Measurements from ENCODE around the gene MEFV.

The MEFV gene

GRCh38 chr16:3268294-3268693, 11.9 kb upstream of the MEFV start:
- H3K4me3 ChIP-seq (ENCODE audit: low read depth, low read length): no peak overlapping the region
- TF ChIP-seq, protein P1, sequence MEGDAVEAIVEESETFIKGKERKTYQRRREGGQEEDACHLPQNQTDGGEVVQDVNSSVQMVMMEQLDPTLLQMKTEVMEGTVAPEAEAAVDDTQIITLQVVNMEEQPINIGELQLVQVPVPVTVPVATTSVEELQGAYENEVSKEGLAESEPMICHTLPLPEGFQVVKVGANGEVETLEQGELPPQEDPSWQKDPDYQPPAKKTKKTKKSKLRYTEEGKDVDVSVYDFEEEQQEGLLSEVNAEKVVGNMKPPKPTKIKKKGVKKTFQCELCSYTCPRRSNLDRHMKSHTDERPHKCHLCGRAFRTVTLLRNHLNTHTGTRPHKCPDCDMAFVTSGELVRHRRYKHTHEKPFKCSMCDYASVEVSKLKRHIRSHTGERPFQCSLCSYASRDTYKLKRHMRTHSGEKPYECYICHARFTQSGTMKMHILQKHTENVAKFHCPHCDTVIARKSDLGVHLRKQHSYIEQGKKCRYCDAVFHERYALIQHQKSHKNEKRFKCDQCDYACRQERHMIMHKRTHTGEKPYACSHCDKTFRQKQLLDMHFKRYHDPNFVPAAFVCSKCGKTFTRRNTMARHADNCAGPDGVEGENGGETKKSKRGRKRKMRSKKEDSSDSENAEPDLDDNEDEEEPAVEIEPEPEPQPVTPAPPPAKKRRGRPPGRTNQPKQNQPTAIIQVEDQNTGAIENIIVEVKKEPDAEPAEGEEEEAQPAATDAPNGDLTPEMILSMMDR (IDR thresholded peaks at IDR 0.05; ENCODE audit: low read depth, low read length): no peak
- in situ Hi-C loops (cut with HindIII; ENCODE audit: low sequenced_read_pairs): no loop called here
- DNase-seq (ENCODE audit: low read depth, low spot score): no peak

DNA sequence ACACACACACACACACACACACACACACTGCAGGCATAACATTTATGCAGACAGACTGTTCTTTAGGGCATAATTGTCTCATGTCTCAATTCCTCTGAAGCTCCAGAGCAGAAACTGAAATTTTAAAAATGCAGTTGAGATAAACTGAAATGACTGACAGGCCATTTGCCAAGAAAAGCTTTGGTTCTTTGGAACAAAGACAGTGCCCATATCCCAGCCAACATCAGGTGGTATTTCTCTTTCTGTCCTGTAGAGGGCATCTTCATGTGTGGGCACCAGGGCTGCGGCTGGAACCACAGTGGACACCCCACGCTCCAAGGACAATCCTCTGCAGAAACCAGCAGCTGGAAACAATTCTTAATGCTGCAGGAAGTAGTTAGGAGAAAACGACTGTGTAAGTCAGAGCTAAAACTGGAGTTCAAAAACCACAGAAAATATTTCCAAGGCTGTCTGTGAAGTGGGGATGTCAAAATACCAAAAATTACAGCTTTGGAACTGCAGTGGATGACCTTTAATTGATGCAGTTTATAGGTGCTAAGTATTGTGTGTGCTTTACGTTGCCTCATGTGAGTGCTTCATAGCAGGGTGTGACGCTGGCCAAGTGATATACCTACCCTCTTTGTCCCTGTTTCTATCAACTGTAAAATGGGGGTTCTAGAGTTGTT, 10.6 kb upstream of the MEFV start:
- TF ChIP-seq, protein P1 (IDR thresholded peaks at IDR 0.05; ENCODE audit: low read depth, low read length): peak; percentile 57
- in situ Hi-C loops (cut with HindIII; ENCODE audit: low sequenced_read_pairs): no loop called here
- DNase-seq (ENCODE audit: low read depth, low spot score): no peak
- H3K4me3 ChIP-seq (ENCODE audit: low read depth, low read length): no peak overlapping the region

DNA sequence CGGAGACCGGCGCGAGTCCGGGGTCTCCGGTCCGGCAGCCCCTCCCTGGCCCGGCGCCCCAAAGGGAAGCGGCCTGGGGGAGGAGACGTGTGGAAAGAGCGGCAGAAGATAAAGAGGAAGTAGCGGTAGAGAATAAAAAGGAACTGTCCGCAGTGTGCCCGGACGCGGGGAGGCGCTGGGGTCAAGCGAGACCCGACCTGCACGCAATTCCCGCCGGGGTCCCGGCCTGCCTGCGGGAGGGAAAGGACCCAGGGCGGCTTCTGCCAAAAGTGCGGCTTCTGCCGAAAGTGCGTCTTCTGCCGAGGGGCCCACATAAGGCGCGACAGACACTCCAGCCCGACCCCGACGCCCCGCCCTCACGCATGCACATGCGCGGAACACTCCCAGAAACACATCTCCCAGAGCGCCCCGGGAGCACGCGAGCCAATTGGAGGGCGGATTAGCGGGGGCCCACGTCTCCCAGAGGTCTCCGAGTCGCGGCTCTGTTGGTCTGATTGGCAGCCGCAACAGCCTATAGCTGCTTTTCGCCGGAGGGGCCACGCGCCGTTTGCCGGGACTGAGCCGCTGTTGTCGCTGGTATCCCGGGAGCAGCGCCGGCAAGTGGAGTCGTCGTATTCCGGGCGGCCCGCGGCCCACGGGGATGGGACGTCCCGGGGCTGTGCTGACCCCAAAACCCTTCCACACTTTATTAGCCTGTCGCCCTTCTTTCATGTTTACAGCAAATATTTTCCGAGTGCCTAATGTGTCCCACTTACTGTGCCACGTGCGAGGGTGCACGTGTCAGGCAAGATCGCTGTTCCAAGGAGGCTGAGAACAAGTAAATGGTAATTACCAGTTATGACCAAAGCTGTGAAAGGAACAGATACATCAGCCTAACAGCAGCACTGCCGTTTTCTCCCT, 8.0 kb upstream of the MEFV start:
- peak overlapping the region; percentile 71 for H3K4me3 ChIP-seq (ENCODE audit: low read depth, low read length)
- in situ Hi-C loops (cut with HindIII; ENCODE audit: low sequenced_read_pairs): no loop called here
- TF ChIP-seq, protein P1 (IDR thresholded peaks at IDR 0.05; ENCODE audit: low read depth, low read length): peak; percentile 42
- DNase-seq (ENCODE audit: low read depth, low spot score): peak; percentile 98

GRCh38 chr16:3262517-3262916, 6.1 kb upstream of the MEFV start:
- TF ChIP-seq, protein P1 (IDR thresholded peaks at IDR 0.05; ENCODE audit: low read depth, low read length): no peak
- in situ Hi-C loops (cut with HindIII; ENCODE audit: low sequenced_read_pairs): no loop called here
- no peak for DNase-seq (ENCODE audit: low read depth, low spot score)
- H3K4me3 ChIP-seq (ENCODE audit: low read depth, low read length): no peak overlapping the region

GRCh38 chr16:3259836-3260235, 3.4 kb upstream of the MEFV start:
- in situ Hi-C loops (cut with HindIII; ENCODE audit: low sequenced_read_pairs): no loop called here
- no peak for DNase-seq (ENCODE audit: low read depth, low spot score)
- H3K4me3 ChIP-seq (ENCODE audit: low read depth, low read length): no peak overlapping the region
- TF ChIP-seq, protein P1 (IDR thresholded peaks at IDR 0.05; ENCODE audit: low read depth, low read length): no peak

GRCh38 chr16:3256866-3257465, 533 bp upstream of the MEFV start:
- peak; percentile 43 for DNase-seq (ENCODE audit: low read depth, low spot score)
- in situ Hi-C loops (cut with HindIII; ENCODE audit: low sequenced_read_pairs): no loop called here
- no peak overlapping the region for H3K4me3 ChIP-seq (ENCODE audit: low read depth, low read length)
- TF ChIP-seq, protein P1 (IDR thresholded peaks at IDR 0.05; ENCODE audit: low read depth, low read length): no peak

Measured in astrocyte of the spinal cord (primary cell).